ENCODE data around the gene EPG5.

The EPG5 gene

GRCh38 chr18:45879681-45880655, 87.2 kb downstream of the EPG5 start:
- H3K4me3 ChIP-seq (ENCODE audit: insufficient read depth, low read depth, low read length, poor library complexity, severe bottlenecking) = no peak overlapping the region
- no peak overlapping the region for H3K27ac ChIP-seq (ENCODE audit: insufficient read depth, low read length, poor library complexity, severe bottlenecking)
- peak; percentile 32 to 55 (median 37) for DNase-seq
- peaks cover 3% of the 10 kb centered on the region for H3K4me1 ChIP-seq (ENCODE audit: control insufficient read depth, insufficient read depth, low read length, poor library complexity, severe bottlenecking)
- H3K36me3 ChIP-seq (ENCODE audit: control insufficient read depth, insufficient read depth, low read length) = peaks cover 45% of the 10 kb centered on the region
- no peaks in the 10 kb centered on the region for H3K27me3 ChIP-seq (replicated peaks; ENCODE audit: control insufficient read depth, insufficient read depth, low read length, poor library complexity, severe bottlenecking)
- no peaks in the 10 kb centered on the region for H3K9me3 ChIP-seq (ENCODE audit: control insufficient read depth, low read length)

GRCh38 chr18:45877403-45877802, 89.7 kb downstream of the EPG5 start:
- H3K27ac ChIP-seq (ENCODE audit: insufficient read depth, low read length, poor library complexity, severe bottlenecking) = no peak overlapping the region
- no peak overlapping the region for H3K4me3 ChIP-seq (ENCODE audit: insufficient read depth, low read depth, low read length, poor library complexity, severe bottlenecking)
- H3K27me3 ChIP-seq (replicated peaks; ENCODE audit: control insufficient read depth, insufficient read depth, low read length, poor library complexity, severe bottlenecking) = no peaks in the 10 kb centered on the region
- H3K9me3 ChIP-seq (ENCODE audit: control insufficient read depth, low read length) = no peaks in the 10 kb centered on the region
- H3K4me1 ChIP-seq (ENCODE audit: control insufficient read depth, insufficient read depth, low read length, poor library complexity, severe bottlenecking) = peaks cover 8% of the 10 kb centered on the region
- H3K36me3 ChIP-seq (ENCODE audit: control insufficient read depth, insufficient read depth, low read length) = peaks cover 43% of the 10 kb centered on the region
- DNase-seq = no peak

GRCh38 chr18:45876161-45876560, 91.0 kb downstream of the EPG5 start:
- H3K27ac ChIP-seq (ENCODE audit: insufficient read depth, low read length, poor library complexity, severe bottlenecking) = no peak overlapping the region
- no peaks in the 10 kb centered on the region for H3K27me3 ChIP-seq (replicated peaks; ENCODE audit: control insufficient read depth, insufficient read depth, low read length, poor library complexity, severe bottlenecking)
- no peak overlapping the region for H3K4me3 ChIP-seq (ENCODE audit: insufficient read depth, low read depth, low read length, poor library complexity, severe bottlenecking)
- no peak for DNase-seq
- peaks cover 49% of the 10 kb centered on the region for H3K36me3 ChIP-seq (ENCODE audit: control insufficient read depth, insufficient read depth, low read length)
- H3K4me1 ChIP-seq (ENCODE audit: control insufficient read depth, insufficient read depth, low read length, poor library complexity, severe bottlenecking) = peaks cover 8% of the 10 kb centered on the region
- H3K9me3 ChIP-seq (ENCODE audit: control insufficient read depth, low read length) = no peaks in the 10 kb centered on the region

- peaks cover 61% of the 10 kb centered on the region for H3K36me3 ChIP-seq (ENCODE audit: control insufficient read depth, insufficient read depth, low read length)
- peaks cover 8% of the 10 kb centered on the region for H3K4me1 ChIP-seq (ENCODE audit: control insufficient read depth, insufficient read depth, low read length, poor library complexity, severe bottlenecking)
- H3K9me3 ChIP-seq (ENCODE audit: control insufficient read depth, low read length) = no peaks in the 10 kb centered on the region
- H3K27ac ChIP-seq (ENCODE audit: insufficient read depth, low read length, poor library complexity, severe bottlenecking) = peak overlapping the region; percentile 59
- no peaks in the 10 kb centered on the region for H3K27me3 ChIP-seq (replicated peaks; ENCODE audit: control insufficient read depth, insufficient read depth, low read length, poor library complexity, severe bottlenecking)
- peak; percentile 27 to 47 (median 43) for DNase-seq
- H3K4me3 ChIP-seq (ENCODE audit: insufficient read depth, low read depth, low read length, poor library complexity, severe bottlenecking) = no peak overlapping the region
Observed at GRCh38 chr18:45874491-45875184, 92.5 kb downstream of the EPG5 start.

- peaks cover 8% of the 10 kb centered on the region for H3K4me1 ChIP-seq (ENCODE audit: control insufficient read depth, insufficient read depth, low read length, poor library complexity, severe bottlenecking)
- H3K27me3 ChIP-seq (replicated peaks; ENCODE audit: control insufficient read depth, insufficient read depth, low read length, poor library complexity, severe bottlenecking) = no peaks in the 10 kb centered on the region
- no peaks in the 10 kb centered on the region for H3K9me3 ChIP-seq (ENCODE audit: control insufficient read depth, low read length)
- no peak overlapping the region for H3K27ac ChIP-seq (ENCODE audit: insufficient read depth, low read length, poor library complexity, severe bottlenecking)
- no peak for DNase-seq
- peaks cover 58% of the 10 kb centered on the region for H3K36me3 ChIP-seq (ENCODE audit: control insufficient read depth, insufficient read depth, low read length)
- H3K4me3 ChIP-seq (ENCODE audit: insufficient read depth, low read depth, low read length, poor library complexity, severe bottlenecking) = no peak overlapping the region
Observed at GRCh38 chr18:45871431-45872084, 95.6 kb downstream of the EPG5 start.

- H3K36me3 ChIP-seq (ENCODE audit: control insufficient read depth, insufficient read depth, low read length) = peaks cover 66% of the 10 kb centered on the region
- H3K4me3 ChIP-seq (ENCODE audit: insufficient read depth, low read depth, low read length, poor library complexity, severe bottlenecking) = no peak overlapping the region
- no peak for DNase-seq
- peaks cover 8% of the 10 kb centered on the region for H3K4me1 ChIP-seq (ENCODE audit: control insufficient read depth, insufficient read depth, low read length, poor library complexity, severe bottlenecking)
- no peak overlapping the region for H3K27ac ChIP-seq (ENCODE audit: insufficient read depth, low read length, poor library complexity, severe bottlenecking)
- H3K9me3 ChIP-seq (ENCODE audit: control insufficient read depth, low read length) = no peaks in the 10 kb centered on the region
- H3K27me3 ChIP-seq (replicated peaks; ENCODE audit: control insufficient read depth, insufficient read depth, low read length, poor library complexity, severe bottlenecking) = no peaks in the 10 kb centered on the region
Observed at GRCh38 chr18:45870419-45870818, 96.7 kb downstream of the EPG5 start.

- DNase-seq = no peak
- Histone ChIP-seq H3K27me3 (replicated peaks; ENCODE audit: control insufficient read depth, insufficient read depth, low read length, poor library complexity, severe bottlenecking) (no peaks in the 10 kb centered on the region), H3K36me3 (ENCODE audit: control insufficient read depth, insufficient read depth, low read length) (peaks cover 58% of the 10 kb centered on the region), H3K9me3 (ENCODE audit: control insufficient read depth, low read length) (no peaks in the 10 kb centered on the region), H3K4me1 (ENCODE audit: control insufficient read depth, insufficient read depth, low read length, poor library complexity, severe bottlenecking) (no peaks in the 10 kb centered on the region), H3K4me3 (ENCODE audit: insufficient read depth, low read depth, low read length, poor library complexity, severe bottlenecking) (no peak overlapping the region), H3K27ac (ENCODE audit: insufficient read depth, low read length, poor library complexity, severe bottlenecking) (no peak overlapping the region)
Observed at GRCh38 chr18:45865466-45865865, 101.7 kb downstream of the EPG5 start.

GRCh38 chr18:45864081-45864480, 103.0 kb downstream of the EPG5 start:
- peaks cover 52% of the 10 kb centered on the region for H3K36me3 ChIP-seq (ENCODE audit: control insufficient read depth, insufficient read depth, low read length)
- DNase-seq = no peak

GRCh38 chr18:45863469-45863868, 103.7 kb downstream of the EPG5 start:
- H3K27ac ChIP-seq (ENCODE audit: insufficient read depth, low read length, poor library complexity, severe bottlenecking) = no peak overlapping the region
- DNase-seq = no peak
- H3K4me3 ChIP-seq (ENCODE audit: insufficient read depth, low read depth, low read length, poor library complexity, severe bottlenecking) = no peak overlapping the region
- no peaks in the 10 kb centered on the region for H3K9me3 ChIP-seq (ENCODE audit: control insufficient read depth, low read length)
- H3K4me1 ChIP-seq (ENCODE audit: control insufficient read depth, insufficient read depth, low read length, poor library complexity, severe bottlenecking) = no peaks in the 10 kb centered on the region
- H3K27me3 ChIP-seq (replicated peaks; ENCODE audit: control insufficient read depth, insufficient read depth, low read length, poor library complexity, severe bottlenecking) = no peaks in the 10 kb centered on the region
- H3K36me3 ChIP-seq (ENCODE audit: control insufficient read depth, insufficient read depth, low read length) = peaks cover 56% of the 10 kb centered on the region

More at GRCh38 chr18:45864081-45864480, 103.0 kb downstream of the EPG5 start:
- no peak overlapping the region for H3K4me3 ChIP-seq (ENCODE audit: insufficient read depth, low read depth, low read length, poor library complexity, severe bottlenecking)
- no peaks in the 10 kb centered on the region for H3K27me3 ChIP-seq (replicated peaks; ENCODE audit: control insufficient read depth, insufficient read depth, low read length, poor library complexity, severe bottlenecking)
- H3K4me1 ChIP-seq (ENCODE audit: control insufficient read depth, insufficient read depth, low read length, poor library complexity, severe bottlenecking) = no peaks in the 10 kb centered on the region
- H3K9me3 ChIP-seq (ENCODE audit: control insufficient read depth, low read length) = no peaks in the 10 kb centered on the region
- H3K27ac ChIP-seq (ENCODE audit: insufficient read depth, low read length, poor library complexity, severe bottlenecking) = no peak overlapping the region

Measured in effector memory CD4-positive, alpha-beta T cell (primary cell).